ENCODE results near the gene DBNDD2.

Gene DBNDD2

GRCh38 chr20:45459606-45460005 is 51.5 kb downstream of the DBNDD2 start:
- no peak for TF ChIP-seq POLR2A (IDR thresholded peaks at IDR 0.05; ENCODE audit: low read depth, low read length)
- FAIRE-seq (no peak), DNase-seq (ENCODE audit: insufficient read length, low spot score) (no peak)

Data from H54 (cell line).